Fibroblast of pulmonary artery (primary cell): ENCODE data around the gene IFT25.
A peak's percentile ranks its signal among the peaks of the same experiment; 100 is the strongest.

Experiments
- DNase-seq: peaks from one replicate; pipeline ENCODE4 v3.0.0-alpha.2; 2010; ENCODE audit warnings: low read depth
- H3K4me3 ChIP-seq: replicated peaks from 2 replicates; pipeline ENCODE4 v1.5.1; 2011; ENCODE audit warnings: low read depth, mild to moderate bottlenecking, control low read depth, low read length, moderate library complexity
- CTCF ChIP-seq: IDR thresholded peaks from 2 replicates; pipeline ENCODE4 v1.5.1; 2011; ENCODE audit warnings: mild to moderate bottlenecking, control low read depth, low read length, inconsistent platforms; ENCODE audit errors: missing control alignments

The IFT25 gene

GRCh38 chr1:53947172-53947907 is 1.8 kb upstream of the IFT25 start:
- H3K4me3 ChIP-seq = peak overlapping the region; percentile 82
- DNase-seq = no peak
- no peak for TF ChIP-seq CTCF

- no peak for TF ChIP-seq CTCF
- no peak for DNase-seq
- peak within 1 kb of the TSS; percentile 89 for H3K4me3 ChIP-seq
Measured at GRCh38 chr1:53946252-53947171, 1.0 kb upstream of the IFT25 start, which contains the start of gene LRRC42. LRRC42 (plus strand) TSS chr1:53946350; CDS start chr1:53952000, 5,650 bp downstream.

GRCh38 chr1:53945183-53945432 is 391 bp downstream of the IFT25 start:
- no peak for DNase-seq
- no peak for TF ChIP-seq CTCF
- H3K4me3 ChIP-seq = peak overlapping the region; percentile 89

- peak overlapping the region; percentile 89 for H3K4me3 ChIP-seq
- TF ChIP-seq CTCF = no peak
- DNase-seq = peak; percentile 15
Measured at GRCh38 chr1:53944469-53945182, 873 bp downstream of the IFT25 start.

GRCh38 chr1:53943490-53944043 is 1.9 kb downstream of the IFT25 start:
- no peak for DNase-seq
- TF ChIP-seq CTCF = no peak
- H3K4me3 ChIP-seq = no peak overlapping the region

GRCh38 chr1:53943090-53943489 is 2.4 kb downstream of the IFT25 start:
- no peak overlapping the region for H3K4me3 ChIP-seq

More at GRCh38 chr1:53943090-53943489, 2.4 kb downstream of the IFT25 start:
- no peak for DNase-seq
- no peak for TF ChIP-seq CTCF
